Ascending aorta (tissue), 2 donors: ENCODE data around the gene VSNL1. TPM values are rescaled to one million over a fixed set of nuclear protein-coding genes. Genes with fewer than 3 reads are reported as not detected.

ENCODE experiments used
- DNase-seq, 2 donors: peaks; one replicate each; pipeline ENCODE4 v3.0.0-alpha.2; 2019; ENCODE audit warnings: low spot score in 2 of 2
- H3K27ac ChIP-seq, 2 donors: fragments of 200-600 bp; sonication (generic); one replicate each; pipeline ENCODE4 v1.5.1; 2016 to 2017; ENCODE audit warnings: mild to moderate bottlenecking in 1 of 2
- H3K27me3 ChIP-seq: fragments of 200-600 bp; sonication (generic); one replicate; pipeline ENCODE4 v1.5.1; 2017
- H3K36me3 ChIP-seq, 2 donors: fragments of 200-600 bp; sonication (generic); one replicate each; pipeline ENCODE4 v1.5.1; 2016
- H3K4me1 ChIP-seq, 2 donors: fragments of 200-600 bp; sonication (generic); one replicate each; pipeline ENCODE4 v1.5.1; 2016 to 2017; ENCODE audit warnings: mild to moderate bottlenecking in 1 of 2
- H3K4me3 ChIP-seq, 2 donors: fragments of 200-600 bp; sonication (generic); one replicate each; pipeline ENCODE4 v1.5.1; 2016 to 2017; ENCODE audit warnings: mild to moderate bottlenecking in 1 of 2
- H3K9me3 ChIP-seq, 2 donors: fragments of 200-600 bp; sonication (generic); one replicate each; pipeline ENCODE4 v1.5.1; 2016
- CTCF ChIP-seq, 3 experiments: fragments of 200-600 bp in 2 of 3; fragments of 450-650 bp in 1 of 3; sonication (generic) in 2 of 3; IDR thresholded peaks; one replicate each; pipeline ENCODE4 v1.5.1; 2016 to 2019; ENCODE audit warnings: antibody characterized with exemption in 3 of 3, mild to moderate bottlenecking in 1 of 3, moderate library complexity in 1 of 3
- intact Hi-C: fragments of 100-400 bp; cut with DNase I; formaldehyde crosslinking; loops from one replicate; pipeline ENCODE4 v1.15.1; 2023
- total RNA-seq: library from RNA; depleted of rRNA; stranded (reverse); fragments of >200 nt; gene quantifications from one replicate; pipeline ENCODE4 v1.1.0, GENCODE V29; 2016

VSNL1 gene
- total RNA-seq, 1 donor from 2014 or later, result not detected

GRCh38 chr2:17658251-17658843 is 117.9 kb downstream of the VSNL1 start:
- no peak for DNase-seq
- Histone ChIP-seq H3K27me3 (no peaks in the 10 kb centered on the region), H3K4me3 (no peak overlapping the region), H3K9me3 (no peaks in the 10 kb centered on the region), H3K27ac (no peak overlapping the region), H3K36me3 (no peaks in the 10 kb centered on the region), H3K4me1 (no peaks in the 10 kb centered on the region)
- TF ChIP-seq CTCF (IDR thresholded peaks at IDR 0.05), result no peak
- intact Hi-C loops, result no loop called here

GRCh38 chr2:17660219-17660618 is 119.7 kb downstream of the VSNL1 start:
- H3K4me3 ChIP-seq, result no peak overlapping the region
- DNase-seq, result no peak

GRCh38 chr2:17661460-17661859 is 121.0 kb downstream of the VSNL1 start:
- H3K36me3 ChIP-seq, result peaks cover 5 to 17% of the 10 kb centered on the region in 2 donors
- DNase-seq, result no peak
- TF ChIP-seq CTCF (IDR thresholded peaks at IDR 0.05), result no peak
- intact Hi-C loops, result no loop called here
- no peaks in the 10 kb centered on the region for H3K9me3 ChIP-seq
- H3K27ac ChIP-seq, result no peak overlapping the region
- no peaks in the 10 kb centered on the region for H3K4me1 ChIP-seq
- H3K27me3 ChIP-seq, result no peaks in the 10 kb centered on the region
- H3K4me3 ChIP-seq, result no peak overlapping the region

More at GRCh38 chr2:17660219-17660618, 119.7 kb downstream of the VSNL1 start:
- Histone ChIP-seq H3K36me3 (peaks cover 1 to 6% of the 10 kb centered on the region in 2 donors), H3K27me3 (no peaks in the 10 kb centered on the region), H3K9me3 (no peaks in the 10 kb centered on the region), H3K4me1 (no peaks in the 10 kb centered on the region), H3K27ac (no peak overlapping the region)
- TF ChIP-seq CTCF (IDR thresholded peaks at IDR 0.05), result no peak
- intact Hi-C loops, result no loop called here

GRCh38 chr2:17662723-17663122 is 122.2 kb downstream of the VSNL1 start:
- Histone ChIP-seq H3K36me3 (peaks cover 5 to 20% of the 10 kb centered on the region in 2 donors), H3K27me3 (no peaks in the 10 kb centered on the region), H3K9me3 (no peaks in the 10 kb centered on the region), H3K27ac (no peak overlapping the region), H3K4me1 (no peaks in the 10 kb centered on the region), H3K4me3 (no peak overlapping the region)
- DNase-seq, result no peak
- no peak for TF ChIP-seq CTCF (IDR thresholded peaks at IDR 0.05)
- intact Hi-C loops, result no loop called here

GRCh38 chr2:17664534-17664933 is 124.0 kb downstream of the VSNL1 start:
- no peak for DNase-seq
- no peak for TF ChIP-seq CTCF (IDR thresholded peaks at IDR 0.05)
- Histone ChIP-seq H3K4me1 (no peaks in the 10 kb centered on the region), H3K27ac (no peak overlapping the region), H3K9me3 (no peaks in the 10 kb centered on the region), H3K27me3 (no peaks in the 10 kb centered on the region), H3K4me3 (no peak overlapping the region), H3K36me3 (peaks cover 5 to 35% of the 10 kb centered on the region in 2 donors)
- intact Hi-C loops, result no loop called here

GRCh38 chr2:17667898-17668297 is 127.4 kb downstream of the VSNL1 start:
- no peak for TF ChIP-seq CTCF (IDR thresholded peaks at IDR 0.05)
- Histone ChIP-seq H3K9me3 (no peaks in the 10 kb centered on the region), H3K27me3 (no peaks in the 10 kb centered on the region), H3K36me3 (peaks cover 9 to 44% of the 10 kb centered on the region in 2 donors), H3K4me1 (no peaks in the 10 kb centered on the region), H3K4me3 (no peak overlapping the region), H3K27ac (no peak overlapping the region)
- no peak for DNase-seq
- intact Hi-C loops, result no loop called here
